Measurements from ENCODE around the gene MSLN. TPM values are rescaled to one million over a fixed set of nuclear protein-coding genes. Genes with fewer than 3 reads are reported as not detected.
"Not testable (repeated sequence)": the region's sequence is repeated elsewhere in the genome, so short reads cannot be mapped to it uniquely, and the experiment has no call there.

MSLN gene
- total RNA-seq, 2 donors from 2014 or later = not detected

GRCh38 chr16:766820-767640 is 6.5 kb downstream of the MSLN start:
- Mint-ChIP-seq H3K27me3 (no peaks in the 10 kb centered on the region), H3K4me3 (no peak overlapping the region), H3K9me3 (no peaks in the 10 kb centered on the region), H3K36me3 (ENCODE audit: low read depth) (no peaks in the 10 kb centered on the region), H3K4me1 (no peaks in the 10 kb centered on the region), H3K27ac (no peak overlapping the region)
- ATAC-seq (replicated peaks) = no peak

DNA sequence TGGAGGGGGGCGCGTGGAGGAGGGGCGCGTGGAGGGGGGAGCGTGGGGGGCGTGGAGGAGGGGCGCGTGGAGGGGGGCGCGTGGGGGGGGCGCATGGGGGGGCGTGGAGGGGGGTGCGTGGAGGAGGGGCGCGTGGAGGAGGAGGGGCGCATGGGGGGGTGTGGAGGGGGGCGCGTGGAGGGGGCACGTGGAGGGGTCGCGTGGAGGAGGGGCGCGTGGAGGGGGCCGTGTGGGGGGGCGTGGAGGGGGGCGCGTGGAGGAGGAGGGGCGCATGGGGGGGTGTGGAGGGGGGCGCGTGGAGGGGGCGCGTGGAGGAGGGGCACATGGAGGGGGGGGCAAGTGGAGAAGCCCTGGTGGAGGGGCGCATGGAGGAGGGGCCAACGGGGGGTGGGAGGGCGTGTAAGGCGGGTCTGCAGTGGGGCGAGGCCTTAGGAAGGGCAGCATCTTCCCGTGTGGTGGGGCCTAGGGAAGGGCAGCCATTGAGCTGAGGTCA is 7.3 kb downstream of the MSLN start:
- no peaks in the 10 kb centered on the region for H3K27me3 Mint-ChIP-seq
- H3K36me3 Mint-ChIP-seq (ENCODE audit: low read depth) = no peaks in the 10 kb centered on the region
- H3K4me3 Mint-ChIP-seq = no peak overlapping the region
- H3K9me3 Mint-ChIP-seq = no peaks in the 10 kb centered on the region
- no peaks in the 10 kb centered on the region for H3K4me1 Mint-ChIP-seq
- H3K27ac Mint-ChIP-seq = no peak overlapping the region
- no peak for ATAC-seq (replicated peaks)

DNA sequence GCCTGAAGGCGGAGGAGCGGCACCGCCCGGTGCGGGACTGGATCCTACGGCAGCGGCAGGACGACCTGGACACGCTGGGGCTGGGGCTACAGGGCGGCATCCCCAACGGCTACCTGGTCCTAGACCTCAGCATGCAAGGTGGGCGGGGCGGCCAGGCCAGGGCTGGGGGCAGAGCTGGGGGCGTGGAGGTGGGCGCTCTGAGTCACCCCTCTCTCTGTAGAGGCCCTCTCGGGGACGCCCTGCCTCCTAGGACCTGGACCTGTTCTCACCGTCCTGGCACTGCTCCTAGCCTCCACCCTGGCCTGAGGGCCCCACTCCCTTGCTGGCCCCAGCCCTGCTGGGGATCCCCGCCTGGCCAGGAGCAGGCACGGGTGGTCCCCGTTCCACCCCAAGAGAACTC is 7.9 kb downstream of the MSLN start:
- H3K36me3 Mint-ChIP-seq (ENCODE audit: low read depth) = no peaks in the 10 kb centered on the region
- no peaks in the 10 kb centered on the region for H3K27me3 Mint-ChIP-seq
- H3K27ac Mint-ChIP-seq = no peak overlapping the region
- ATAC-seq (replicated peaks) = peak; percentile 19
- H3K4me1 Mint-ChIP-seq = no peaks in the 10 kb centered on the region
- H3K4me3 Mint-ChIP-seq = no peak overlapping the region
- H3K9me3 Mint-ChIP-seq = no peaks in the 10 kb centered on the region

DNA sequence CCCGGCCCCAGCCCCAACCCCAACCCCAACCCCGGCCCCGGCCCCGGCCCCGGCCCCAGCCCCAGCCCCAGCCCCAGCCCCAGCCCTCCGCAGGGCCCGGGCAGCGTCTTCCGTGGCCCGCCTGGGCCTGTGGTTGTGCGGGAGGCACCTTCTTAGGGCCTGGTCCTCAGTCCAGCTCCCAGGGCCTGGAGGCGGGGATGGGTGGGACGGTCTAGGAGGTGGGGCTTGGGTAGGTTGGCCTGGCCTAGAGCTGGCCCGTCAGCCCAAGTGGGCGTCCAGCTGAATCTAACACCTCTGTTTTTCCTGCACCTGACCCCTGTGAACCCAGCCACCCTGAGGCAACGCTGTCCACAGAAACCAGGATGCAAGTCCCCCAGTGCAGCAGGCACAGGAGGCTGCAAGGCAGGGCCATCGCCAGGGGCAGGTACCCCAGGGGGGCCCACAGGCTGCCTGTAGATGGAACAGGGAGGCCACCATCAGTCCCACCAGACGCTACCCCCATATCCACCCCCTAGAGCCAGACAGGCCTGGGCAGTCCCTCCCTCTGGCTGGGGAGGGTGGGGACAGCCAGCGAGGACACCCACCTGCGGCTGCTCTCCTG is 8.8 kb downstream of the MSLN start:
- Mint-ChIP-seq H3K4me1 (no peaks in the 10 kb centered on the region), H3K27ac (no peak overlapping the region), H3K36me3 (ENCODE audit: low read depth) (no peaks in the 10 kb centered on the region), H3K27me3 (no peaks in the 10 kb centered on the region), H3K4me3 (no peak overlapping the region), H3K9me3 (no peaks in the 10 kb centered on the region)
- peak; percentile 21 for ATAC-seq (replicated peaks)

DNA sequence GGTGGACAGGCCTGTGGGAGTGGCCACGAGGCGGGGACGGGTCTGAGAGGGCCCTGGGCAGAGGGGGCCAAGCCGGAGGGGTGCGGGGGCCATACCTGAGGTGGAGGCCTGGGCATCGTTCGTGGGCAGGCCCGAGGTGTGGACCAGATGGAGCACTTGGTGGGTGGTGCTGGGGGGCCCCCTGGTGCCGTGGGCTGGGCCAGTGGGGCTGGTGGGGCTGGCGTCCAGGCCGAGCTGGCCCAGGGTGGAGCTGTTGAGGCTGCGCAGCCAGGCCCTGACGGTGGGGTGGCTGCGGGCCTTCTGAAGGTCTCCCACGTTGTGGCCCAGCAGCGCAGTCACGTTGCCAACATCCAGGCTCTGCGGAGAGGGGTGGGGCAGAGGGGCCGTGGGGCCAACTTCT is 9.4 kb downstream of the MSLN start:
- Mint-ChIP-seq H3K27me3 (no peaks in the 10 kb centered on the region), H3K4me3 (no peak overlapping the region), H3K9me3 (no peaks in the 10 kb centered on the region), H3K36me3 (ENCODE audit: low read depth) (no peaks in the 10 kb centered on the region), H3K4me1 (no peaks in the 10 kb centered on the region), H3K27ac (no peak overlapping the region)
- ATAC-seq (replicated peaks) = no peak

DNA sequence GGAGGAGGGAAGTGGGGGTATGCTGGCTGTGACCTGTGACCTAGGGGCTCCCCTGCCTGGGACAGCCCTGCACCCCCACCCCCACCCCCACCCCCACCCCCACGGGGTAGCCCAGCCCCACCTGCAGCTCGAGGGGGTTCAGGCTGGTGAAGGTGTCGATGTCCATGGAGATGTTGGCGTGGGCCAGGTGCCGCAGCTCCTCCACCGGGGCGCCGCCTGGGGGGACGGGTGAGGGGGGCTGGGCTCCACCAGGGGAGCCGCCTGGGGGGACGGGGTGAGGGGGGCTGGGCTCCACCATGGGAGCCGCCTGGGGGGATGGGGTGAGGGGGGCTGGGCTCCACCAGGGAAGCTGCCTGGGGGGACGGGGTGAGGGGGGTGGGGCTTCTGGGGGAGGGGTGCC is 9.9 kb downstream of the MSLN start:
- no peaks in the 10 kb centered on the region for H3K4me1 Mint-ChIP-seq
- H3K27ac Mint-ChIP-seq = no peak overlapping the region
- H3K9me3 Mint-ChIP-seq = no peaks in the 10 kb centered on the region
- no peaks in the 10 kb centered on the region for H3K36me3 Mint-ChIP-seq (ENCODE audit: low read depth)
- H3K4me3 Mint-ChIP-seq = no peak overlapping the region
- no peaks in the 10 kb centered on the region for H3K27me3 Mint-ChIP-seq
- no peak for ATAC-seq (replicated peaks)

- Mint-ChIP-seq H3K4me3 (no peak overlapping the region), H3K9me3 (no peaks in the 10 kb centered on the region), H3K27me3 (peaks cover 3% of the 10 kb centered on the region), H3K4me1 (no peaks in the 10 kb centered on the region), H3K27ac (no peak overlapping the region), H3K36me3 (ENCODE audit: low read depth) (no peaks in the 10 kb centered on the region)
- no peak for ATAC-seq (replicated peaks)
Measured at GRCh38 chr16:772959-773358, 12.4 kb downstream of the MSLN start.

GRCh38 chr16:774086-775001 is 13.8 kb downstream of the MSLN start:
- no peaks in the 10 kb centered on the region for H3K9me3 Mint-ChIP-seq
- H3K27me3 Mint-ChIP-seq = peaks cover 3% of the 10 kb centered on the region
- no peaks in the 10 kb centered on the region for H3K4me1 Mint-ChIP-seq
- ATAC-seq (replicated peaks) = no peak
- H3K4me3 Mint-ChIP-seq = no peak overlapping the region
- H3K27ac Mint-ChIP-seq = no peak overlapping the region
- no peaks in the 10 kb centered on the region for H3K36me3 Mint-ChIP-seq (ENCODE audit: low read depth)

- Mint-ChIP-seq H3K4me3 (no peak overlapping the region), H3K27me3 (peaks cover 3% of the 10 kb centered on the region), H3K27ac (no peak overlapping the region), H3K9me3 (no peaks in the 10 kb centered on the region), H3K4me1 (no peaks in the 10 kb centered on the region), H3K36me3 (ENCODE audit: low read depth) (no peaks in the 10 kb centered on the region)
- no peak for ATAC-seq (replicated peaks)
Measured at GRCh38 chr16:775236-775796, 14.8 kb downstream of the MSLN start.

DNA sequence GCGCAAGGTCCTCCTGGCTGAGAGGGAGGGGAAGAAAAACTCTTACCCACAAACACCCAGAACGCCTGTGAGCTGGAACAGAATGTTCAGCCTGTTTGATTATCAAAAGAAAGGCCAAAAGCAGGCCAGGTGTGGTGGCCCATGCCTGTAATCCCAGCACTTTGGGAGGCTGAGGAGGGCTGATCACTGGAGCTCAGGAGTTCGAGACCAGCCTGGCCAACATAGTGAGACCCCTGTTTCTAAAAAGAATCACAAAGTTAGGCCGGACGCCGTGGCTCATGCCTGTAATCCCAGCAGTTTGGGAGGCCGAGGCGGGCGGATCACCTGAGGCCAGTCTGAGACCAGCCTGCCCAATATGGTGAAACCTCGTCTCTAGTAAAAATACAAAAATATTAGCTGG is 15.8 kb downstream of the MSLN start:
- not testable (repeated sequence) for H3K4me1 Mint-ChIP-seq; H3K27ac Mint-ChIP-seq; H3K27me3 Mint-ChIP-seq; H3K9me3 Mint-ChIP-seq; H3K36me3 Mint-ChIP-seq (ENCODE audit: low read depth); ATAC-seq (replicated peaks); H3K4me3 Mint-ChIP-seq

DNA sequence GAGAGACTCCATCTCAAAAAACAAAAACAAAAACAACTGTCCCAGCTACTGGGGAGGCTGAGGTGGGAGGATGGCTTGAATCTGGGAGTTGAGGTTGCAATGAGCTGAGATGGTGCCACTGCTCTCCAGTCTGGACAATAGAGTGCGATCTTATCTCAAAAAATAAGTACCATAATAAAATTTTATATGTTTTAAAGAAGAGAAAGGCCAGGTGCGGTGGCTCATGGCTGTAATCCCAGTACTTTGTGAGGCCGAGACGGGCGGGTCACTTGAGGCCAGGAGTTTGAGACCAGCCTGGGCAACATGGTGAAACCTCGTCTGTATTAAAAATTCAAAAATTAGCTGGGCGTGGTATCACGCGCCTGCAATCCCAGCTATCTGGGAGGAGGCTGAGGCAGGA is 16.3 kb downstream of the MSLN start:
- Mint-ChIP-seq H3K27ac (no peak overlapping the region), H3K4me3 (no peak overlapping the region), H3K4me1 (no peaks in the 10 kb centered on the region), H3K36me3 (ENCODE audit: low read depth) (no peaks in the 10 kb centered on the region), H3K27me3 (peaks cover 3% of the 10 kb centered on the region), H3K9me3 (no peaks in the 10 kb centered on the region)
- no peak for ATAC-seq (replicated peaks)

- no peak overlapping the region for H3K27ac Mint-ChIP-seq
- peaks cover 3% of the 10 kb centered on the region for H3K27me3 Mint-ChIP-seq
- no peaks in the 10 kb centered on the region for H3K4me1 Mint-ChIP-seq
- no peak for ATAC-seq (replicated peaks)
- no peaks in the 10 kb centered on the region for H3K36me3 Mint-ChIP-seq (ENCODE audit: low read depth)
- no peaks in the 10 kb centered on the region for H3K9me3 Mint-ChIP-seq
- no peak overlapping the region for H3K4me3 Mint-ChIP-seq
Measured at GRCh38 chr16:777826-778225, 17.3 kb downstream of the MSLN start.

GRCh38 chr16:778447-778846 is 17.9 kb downstream of the MSLN start:
- no peaks in the 10 kb centered on the region for H3K4me1 Mint-ChIP-seq
- H3K27me3 Mint-ChIP-seq = peaks cover 3% of the 10 kb centered on the region
- no peaks in the 10 kb centered on the region for H3K9me3 Mint-ChIP-seq
- H3K4me3 Mint-ChIP-seq = no peak overlapping the region
- H3K27ac Mint-ChIP-seq = no peak overlapping the region
- no peak for ATAC-seq (replicated peaks)
- H3K36me3 Mint-ChIP-seq (ENCODE audit: low read depth) = no peaks in the 10 kb centered on the region

DNA sequence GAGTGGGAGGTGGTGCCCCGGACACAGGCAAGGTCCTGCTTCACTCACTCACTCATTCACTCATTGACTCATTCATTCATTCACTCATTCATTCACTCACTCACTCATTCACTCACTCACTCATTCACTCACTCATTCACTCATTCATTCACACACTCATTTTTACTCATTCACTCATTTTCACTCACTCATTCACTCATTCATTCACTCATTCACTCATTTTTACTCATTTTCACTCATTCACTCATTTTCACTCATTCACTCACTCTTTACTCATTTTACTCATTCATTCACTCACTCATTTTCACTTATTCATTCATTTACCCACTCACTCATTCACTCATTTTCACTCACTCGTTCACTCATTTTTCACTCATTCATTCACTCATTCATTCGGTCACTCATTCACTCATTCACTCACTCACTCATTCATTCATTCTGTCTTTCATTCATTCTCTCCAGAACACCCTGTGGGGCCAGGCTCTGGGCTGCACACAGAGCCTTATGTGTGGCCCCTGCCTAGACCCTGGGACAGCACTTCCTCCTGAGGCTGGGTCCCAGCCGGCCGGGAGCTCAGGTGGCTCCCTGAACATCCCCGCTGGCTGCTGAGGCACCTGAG is 18.5 kb downstream of the MSLN start:
- no peak overlapping the region for H3K4me3 Mint-ChIP-seq
- H3K27me3 Mint-ChIP-seq = peaks cover 3% of the 10 kb centered on the region
- H3K4me1 Mint-ChIP-seq = no peaks in the 10 kb centered on the region
- ATAC-seq (replicated peaks) = peak; percentile 35
- no peaks in the 10 kb centered on the region for H3K36me3 Mint-ChIP-seq (ENCODE audit: low read depth)
- H3K27ac Mint-ChIP-seq = no peak overlapping the region
- H3K9me3 Mint-ChIP-seq = no peaks in the 10 kb centered on the region
